MM.1S (cell line): ENCODE results near the gene CFAP61.

Experiments used
- DNase-seq: peaks from one replicate; pipeline ENCODE4 v3.0.0-alpha.2; 2015
- H2AFZ ChIP-seq: fragments of 300-600 bp; sonication (generic); 2 replicates; pipeline ENCODE4 v1.6.0; 2016; ENCODE audit warnings: antibody characterized with exemption, low read length
- H3F3A ChIP-seq: fragments of 300-600 bp; sonication (generic); 2 replicates; pipeline ENCODE4 v1.6.1; 2016; ENCODE audit warnings: mild to moderate bottlenecking, antibody characterized with exemption, low read length, moderate library complexity, mixed read lengths; ENCODE audit not compliant: insufficient read depth
- H3K27ac ChIP-seq: fragments of 300-600 bp; sonication (generic); 2 replicates; pipeline ENCODE4 v1.5.1; 2016; ENCODE audit warnings: mild to moderate bottlenecking, low read length
- H3K27me3 ChIP-seq: fragments of 300-600 bp; sonication (generic); replicated peaks from 2 replicates; pipeline ENCODE4 v1.6.0; 2016; ENCODE audit warnings: low read length; ENCODE audit not compliant: insufficient read depth
- H3K36me3 ChIP-seq: fragments of 300-600 bp; sonication (generic); replicated peaks from 2 replicates; pipeline ENCODE4 v1.6.1; 2016; ENCODE audit warnings: mild to moderate bottlenecking, low read length, mixed read lengths; ENCODE audit not compliant: insufficient read depth
- H3K4me1 ChIP-seq: fragments of 300-600 bp; sonication (generic); 2 replicates; pipeline ENCODE4 v1.6.1; 2016; ENCODE audit warnings: low read length, mixed read lengths
- H3K4me2 ChIP-seq: fragments of 300-600 bp; sonication (generic); 2 replicates; pipeline ENCODE4 v1.6.0; 2016; ENCODE audit warnings: low read depth, low read length
- H3K4me3 ChIP-seq: fragments of 300-600 bp; sonication (generic); 2 replicates; pipeline ENCODE4 v1.5.1; 2016; ENCODE audit warnings: low read length, mixed read lengths
- H3K79me2 ChIP-seq: fragments of 300-600 bp; sonication (generic); 2 replicates; pipeline ENCODE4 v1.6.1; 2016; ENCODE audit warnings: mixed run types, low read length, mixed read lengths
- H3K9ac ChIP-seq: fragments of 300-600 bp; sonication (generic); 2 replicates; pipeline ENCODE4 v1.6.1; 2016; ENCODE audit warnings: low read length, mixed read lengths
- H3K9me2 ChIP-seq: fragments of 300-600 bp; sonication (generic); replicated peaks from 2 replicates; pipeline ENCODE4 v1.6.1; 2016; ENCODE audit warnings: mild to moderate bottlenecking, low read length, mixed read lengths; ENCODE audit not compliant: insufficient read depth
- H3K9me3 ChIP-seq: fragments of 300-600 bp; sonication (generic); replicated peaks from 2 replicates; pipeline ENCODE4 v1.6.1; 2016; ENCODE audit warnings: mild to moderate bottlenecking, low read length, mixed read lengths; ENCODE audit not compliant: insufficient read depth
- H4K20me1 ChIP-seq: fragments of 300-600 bp; sonication (generic); 2 replicates; pipeline ENCODE4 v1.6.1; 2016; ENCODE audit warnings: mild to moderate bottlenecking, low read length, moderate library complexity, mixed read lengths; ENCODE audit not compliant: insufficient read depth
- EZH2 ChIP-seq: fragments of 300-600 bp; sonication (generic); optimal IDR thresholded peaks from 2 replicates; pipeline ENCODE3; 2017; ENCODE audit warnings: low read depth, mild to moderate bottlenecking, antibody characterized with exemption, low read length, mixed read lengths
- EZH2phosphoT487 ChIP-seq: fragments of 300-600 bp; sonication (generic); IDR thresholded peaks from 2 replicates; pipeline ENCODE4 v1.6.1; 2018; ENCODE audit warnings: antibody characterized with exemption, low read length
- TF ChIP-seq, protein P1 (sequence below): fragments of 300-600 bp; sonication (generic); IDR thresholded peaks from 2 replicates; pipeline ENCODE4 v1.5.1; 2016; ENCODE audit warnings: antibody characterized with exemption, low read length, mixed read lengths

The CFAP61 gene

DNA sequence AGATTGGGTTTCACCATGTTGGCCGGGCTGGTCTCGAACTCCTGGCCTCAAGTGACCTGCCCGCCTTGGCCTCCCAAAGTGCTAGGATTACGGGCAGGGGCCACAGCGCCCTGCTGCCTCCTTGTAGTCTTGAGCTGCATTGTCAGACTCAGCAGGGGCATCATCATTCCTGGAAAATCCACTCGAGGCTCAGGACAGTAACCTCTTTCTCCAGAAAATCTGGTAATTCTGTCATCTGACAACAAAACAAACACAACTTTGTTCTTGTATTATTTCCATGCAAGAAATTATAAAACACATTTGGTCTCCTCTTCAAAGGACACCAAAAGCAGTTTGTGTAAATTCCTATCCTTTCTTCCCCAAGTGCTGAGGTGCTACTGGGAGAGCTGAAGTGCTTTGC is 178.4 kb downstream of the CFAP61 start:
- Histone ChIP-seq H4K20me1 (no peaks in the 10 kb centered on the region), H3K9ac (no peak overlapping the region), H3K4me3 (no peak overlapping the region), H3F3A (peaks cover 15% of the 10 kb centered on the region), H3K36me3 (no peaks in the 10 kb centered on the region), H3K9me3 (no peaks in the 10 kb centered on the region), H2AFZ (no peak overlapping the region), H3K27ac (no peak overlapping the region), H3K4me1 (peaks cover 49% of the 10 kb centered on the region), H3K79me2 (no peaks in the 10 kb centered on the region), H3K27me3 (no peaks in the 10 kb centered on the region), H3K4me2 (no peak overlapping the region), H3K9me2 (no peaks in the 10 kb centered on the region)
- no peak for DNase-seq
- no peak for TF ChIP-seq EZH2
- TF ChIP-seq EZH2phosphoT487 = no peak
- TF ChIP-seq, protein P1, sequence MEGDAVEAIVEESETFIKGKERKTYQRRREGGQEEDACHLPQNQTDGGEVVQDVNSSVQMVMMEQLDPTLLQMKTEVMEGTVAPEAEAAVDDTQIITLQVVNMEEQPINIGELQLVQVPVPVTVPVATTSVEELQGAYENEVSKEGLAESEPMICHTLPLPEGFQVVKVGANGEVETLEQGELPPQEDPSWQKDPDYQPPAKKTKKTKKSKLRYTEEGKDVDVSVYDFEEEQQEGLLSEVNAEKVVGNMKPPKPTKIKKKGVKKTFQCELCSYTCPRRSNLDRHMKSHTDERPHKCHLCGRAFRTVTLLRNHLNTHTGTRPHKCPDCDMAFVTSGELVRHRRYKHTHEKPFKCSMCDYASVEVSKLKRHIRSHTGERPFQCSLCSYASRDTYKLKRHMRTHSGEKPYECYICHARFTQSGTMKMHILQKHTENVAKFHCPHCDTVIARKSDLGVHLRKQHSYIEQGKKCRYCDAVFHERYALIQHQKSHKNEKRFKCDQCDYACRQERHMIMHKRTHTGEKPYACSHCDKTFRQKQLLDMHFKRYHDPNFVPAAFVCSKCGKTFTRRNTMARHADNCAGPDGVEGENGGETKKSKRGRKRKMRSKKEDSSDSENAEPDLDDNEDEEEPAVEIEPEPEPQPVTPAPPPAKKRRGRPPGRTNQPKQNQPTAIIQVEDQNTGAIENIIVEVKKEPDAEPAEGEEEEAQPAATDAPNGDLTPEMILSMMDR = no peak

DNA sequence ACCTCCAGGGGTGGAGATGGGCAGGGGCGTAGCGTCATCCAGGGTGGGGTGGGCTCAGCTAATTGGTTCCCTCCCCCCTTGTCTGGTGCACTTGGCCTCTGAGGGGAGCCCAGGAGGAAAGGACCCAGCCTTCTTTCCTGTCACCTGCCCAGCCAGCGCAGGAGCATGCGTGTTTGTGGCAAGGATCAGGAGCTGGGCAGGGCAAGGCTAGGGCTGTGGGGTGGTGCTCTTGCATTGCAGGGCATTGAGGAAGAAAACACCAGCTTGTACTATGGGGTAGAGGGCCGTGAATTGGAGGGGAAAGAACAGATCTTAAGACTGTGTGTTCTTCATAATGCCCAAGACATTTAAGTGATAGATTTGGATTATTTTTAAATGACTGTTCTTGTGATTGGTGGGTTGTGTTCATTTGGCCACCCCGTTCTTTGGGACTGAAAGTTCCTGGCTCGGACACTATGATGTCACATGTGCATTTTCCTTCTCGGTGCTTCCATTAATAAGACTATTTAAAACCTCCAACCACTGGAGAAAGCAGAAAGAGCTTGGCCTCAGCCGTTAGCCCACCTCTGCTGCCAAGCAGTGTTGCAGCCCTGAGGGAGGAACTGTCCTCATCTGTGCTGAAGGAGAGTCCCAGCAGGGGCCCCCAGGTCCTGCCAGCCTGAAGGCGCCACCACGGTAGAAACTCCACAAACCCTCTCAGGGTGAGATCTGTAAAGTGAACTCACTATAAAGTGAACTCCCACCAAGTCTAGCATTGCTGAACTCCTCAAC is 179.4 kb downstream of the CFAP61 start:
- Histone ChIP-seq H3K36me3 (no peaks in the 10 kb centered on the region), H3K9me2 (no peaks in the 10 kb centered on the region), H3K9me3 (no peaks in the 10 kb centered on the region), H3K4me3 (no peak overlapping the region), H3K27ac (peak overlapping the region; percentile 96), H4K20me1 (no peaks in the 10 kb centered on the region), H3K4me2 (peak overlapping the region; percentile 57; the same call in 1 of the 2 replicates), H3K9ac (peak overlapping the region; percentile 65; the same call in 1 of the 2 replicates), H3K79me2 (no peaks in the 10 kb centered on the region), H3F3A (peaks cover 15% of the 10 kb centered on the region), H3K4me1 (peaks cover 49% of the 10 kb centered on the region), H3K27me3 (no peaks in the 10 kb centered on the region), H2AFZ (no peak overlapping the region)
- no peak for DNase-seq
- TF ChIP-seq EZH2phosphoT487 (no peak), EZH2 (no peak)
- TF ChIP-seq, protein P1 = no peak

DNA sequence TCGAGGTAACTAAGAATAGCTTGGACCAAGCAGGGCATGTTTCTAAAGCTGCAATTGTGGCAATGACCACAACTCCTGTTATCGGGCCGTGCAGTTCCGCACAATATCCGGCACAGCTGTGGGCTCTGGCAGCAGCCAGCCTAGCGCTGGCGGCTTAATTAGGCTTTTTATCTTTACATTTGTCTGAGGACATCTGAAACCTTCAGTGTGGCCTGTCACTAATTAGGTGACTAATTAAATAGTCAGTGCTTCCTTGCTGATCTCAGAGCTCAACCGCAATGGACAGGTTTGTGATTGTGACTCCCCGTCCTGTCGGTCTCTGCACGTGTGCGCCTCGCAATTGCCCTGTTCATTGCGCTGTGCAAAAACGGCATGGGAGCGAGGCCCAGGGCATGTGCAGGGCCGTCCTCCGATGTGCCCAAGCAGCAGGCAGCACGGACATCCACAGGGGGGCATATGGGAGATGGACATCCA is 180.7 kb downstream of the CFAP61 start:
- Histone ChIP-seq H3K9me2 (no peaks in the 10 kb centered on the region), H3K9ac (peak overlapping the region; percentile 65), H3K9me3 (no peaks in the 10 kb centered on the region), H4K20me1 (no peaks in the 10 kb centered on the region), H3K27ac (peak overlapping the region; percentile 96), H3K36me3 (no peaks in the 10 kb centered on the region), H3K4me2 (peak overlapping the region; percentile 57; the same call in 1 of the 2 replicates), H3K27me3 (no peaks in the 10 kb centered on the region), H3F3A (peaks cover 15% of the 10 kb centered on the region), H3K4me1 (peaks cover 49% of the 10 kb centered on the region), H2AFZ (no peak overlapping the region), H3K4me3 (no peak overlapping the region), H3K79me2 (no peaks in the 10 kb centered on the region)
- DNase-seq = peak; percentile 95
- no peak for TF ChIP-seq EZH2

DNA sequence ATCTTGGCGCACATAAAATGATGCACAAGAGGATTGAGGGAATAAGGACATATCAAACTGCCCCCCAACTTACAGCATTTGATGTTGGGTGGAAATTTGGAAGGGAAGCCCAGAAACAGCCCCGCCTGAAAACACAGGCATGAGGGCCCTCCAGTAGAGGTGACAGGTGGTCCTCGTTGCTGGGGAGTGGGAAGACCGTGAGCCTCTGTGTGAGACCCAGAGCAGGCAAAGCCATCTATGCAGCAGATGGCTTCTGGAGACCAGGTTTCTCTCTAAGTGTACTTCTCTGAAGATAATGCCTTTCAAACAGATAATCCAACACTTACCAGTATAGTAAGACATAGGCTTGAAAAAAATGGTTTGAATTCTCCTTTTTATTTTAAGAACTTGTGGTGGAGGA is 183.3 kb downstream of the CFAP61 start:
- H3K9me2 ChIP-seq = no peaks in the 10 kb centered on the region
- H3K4me2 ChIP-seq = no peak overlapping the region
- H2AFZ ChIP-seq = no peak overlapping the region
- H3K4me1 ChIP-seq = peaks cover 33% of the 10 kb centered on the region
- no peaks in the 10 kb centered on the region for H3K79me2 ChIP-seq
- no peak overlapping the region for H3K4me3 ChIP-seq
- no peak for DNase-seq
- no peak for TF ChIP-seq EZH2
- TF ChIP-seq, protein P1 = no peak
- TF ChIP-seq EZH2phosphoT487 = no peak
- no peak overlapping the region for H3K27ac ChIP-seq
- H3F3A ChIP-seq = peaks cover 12% of the 10 kb centered on the region
- H3K9me3 ChIP-seq = no peaks in the 10 kb centered on the region
- no peaks in the 10 kb centered on the region for H3K36me3 ChIP-seq
- no peak overlapping the region for H3K9ac ChIP-seq
- no peaks in the 10 kb centered on the region for H3K27me3 ChIP-seq
- no peaks in the 10 kb centered on the region for H4K20me1 ChIP-seq
